8988T (cell line): ENCODE data around the gene MYO1C.

Source experiments
- DNase-seq: peaks from one replicate; pipeline ENCODE4 v3.0.0; 2011

The MYO1C gene

GRCh38 chr17:1416414-1416813 lies 76.1 kb downstream of the MYO1C start:
- DNase-seq, result no peak

- DNase-seq, result no peak
These were observed 77.9 kb downstream of the MYO1C start for GRCh38 chr17:1414634-1415033.
